Measurements from ENCODE around the gene RIN2. TPM values are rescaled to one million over a fixed set of nuclear protein-coding genes. Genes with fewer than 3 reads are reported as not detected.

The RIN2 gene
- total RNA-seq, 3 donors from 2014 or later (not counting 1 experiment from before 2014, with no cell fraction given) = 0.72 to 2.7 (median 2.7) TPM

DNA sequence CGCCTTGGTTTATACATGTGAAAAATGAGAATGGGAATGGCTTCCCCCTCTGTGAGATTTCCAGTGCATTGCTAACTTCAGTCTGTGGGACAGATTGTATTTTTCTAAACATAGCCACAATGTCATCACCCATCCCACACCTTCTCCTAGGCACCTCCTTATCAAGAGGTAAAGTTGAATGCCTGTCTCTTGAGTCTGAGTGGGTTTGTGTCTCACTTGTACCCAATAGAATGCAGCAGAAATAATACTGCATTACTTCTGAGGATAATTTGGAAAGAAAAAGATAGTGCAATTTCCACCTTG lies 27.9 kb downstream of the RIN2 start:
- DNase-seq (no peak), ATAC-seq (no peak)
- WGBS (ENCODE audit: insufficient coverage) = 75% methylated on average over 1 of the region's 1 CpG
- Mint-ChIP-seq H3K27ac (no peak overlapping the region), H3K4me1 (peaks cover 0 to 6% of the 10 kb centered on the region in 2 donors), H3K9me3 (no peaks in the 10 kb centered on the region), H3K27me3 (ENCODE audit: low read depth in 2 of 2) (peaks cover 9 to 18% of the 10 kb centered on the region in 2 donors), H3K36me3 (no peaks in the 10 kb centered on the region), H3K4me3 (no peak overlapping the region)
- Histone ChIP-seq H3K9me3 (ENCODE audit: control insufficient read depth, insufficient read depth, low read length) (no peaks in the 10 kb centered on the region), H3K27ac (ENCODE audit: low read length) (no peak overlapping the region), H3K36me3 (ENCODE audit: control insufficient read depth, insufficient read depth, low read length) (no peaks in the 10 kb centered on the region), H3K4me1 (ENCODE audit: control insufficient read depth, insufficient read depth, low read length) (no peaks in the 10 kb centered on the region), H3K4me3 (ENCODE audit: low read length) (no peak overlapping the region), H3K27me3 (ENCODE audit: control insufficient read depth, insufficient read depth, low read length) (no peaks in the 10 kb centered on the region)
- intact Hi-C loops (cut with micrococcal nuclease) = loop anchor here (1.0 kb wide), 1 partner anchor 209 kb away; no protein-coding TSS in a partner anchor
- no peak for TF ChIP-seq CTCF (IDR thresholded peaks at IDR 0.05)

DNA sequence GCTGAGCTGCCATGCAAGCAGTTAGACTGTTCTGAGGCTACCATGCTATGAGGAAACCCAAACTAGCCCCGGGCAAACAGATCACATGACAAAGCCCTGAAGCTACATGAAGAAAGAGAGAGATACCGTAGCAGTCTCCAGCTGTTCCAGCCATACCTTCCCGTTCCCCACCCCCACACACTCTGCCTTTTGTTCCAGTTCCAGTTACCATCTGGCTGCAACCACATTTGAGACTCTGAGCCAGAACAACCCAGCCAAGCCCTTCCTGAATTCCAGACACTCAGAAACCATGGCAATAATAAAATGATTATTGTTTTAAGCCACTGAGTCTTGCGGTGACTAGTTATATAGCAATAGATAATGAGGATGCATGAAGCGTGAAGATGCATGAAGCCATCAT lies 28.3 kb downstream of the RIN2 start:
- Histone ChIP-seq H3K27me3 (ENCODE audit: control insufficient read depth, insufficient read depth, low read length) (no peaks in the 10 kb centered on the region), H3K4me3 (ENCODE audit: low read length) (no peak overlapping the region), H3K4me1 (ENCODE audit: control insufficient read depth, insufficient read depth, low read length) (no peaks in the 10 kb centered on the region), H3K27ac (ENCODE audit: low read length) (no peak overlapping the region), H3K9me3 (ENCODE audit: control insufficient read depth, insufficient read depth, low read length) (no peaks in the 10 kb centered on the region), H3K36me3 (ENCODE audit: control insufficient read depth, insufficient read depth, low read length) (no peaks in the 10 kb centered on the region)
- Mint-ChIP-seq H3K27ac (no peak overlapping the region), H3K9me3 (no peaks in the 10 kb centered on the region), H3K4me1 (peaks cover 0 to 6% of the 10 kb centered on the region in 2 donors), H3K4me3 (no peak overlapping the region), H3K27me3 (ENCODE audit: low read depth in 2 of 2) (peaks cover 9 to 18% of the 10 kb centered on the region in 2 donors), H3K36me3 (no peaks in the 10 kb centered on the region)
- TF ChIP-seq CTCF (IDR thresholded peaks at IDR 0.05) = no peak
- ATAC-seq (no peak), DNase-seq (no peak)
- intact Hi-C loops (cut with micrococcal nuclease) = no loop called here
- WGBS (ENCODE audit: insufficient coverage) = 67% methylated on average over 5 of the region's 5 CpGs

- peaks cover 9 to 20% of the 10 kb centered on the region in 2 donors for H3K27me3 Mint-ChIP-seq (ENCODE audit: low read depth in 2 of 2)
- no peaks in the 10 kb centered on the region for H3K36me3 ChIP-seq (ENCODE audit: control insufficient read depth, insufficient read depth, low read length)
- no peaks in the 10 kb centered on the region for H3K9me3 Mint-ChIP-seq
- H3K4me3 Mint-ChIP-seq = no peak overlapping the region
- H3K36me3 Mint-ChIP-seq = no peaks in the 10 kb centered on the region
- no peak for TF ChIP-seq CTCF (IDR thresholded peaks at IDR 0.05)
- WGBS (ENCODE audit: insufficient coverage) = 100% methylated on average over 3 of the region's 3 CpGs
- ATAC-seq = no peak
- H3K27me3 ChIP-seq (ENCODE audit: control insufficient read depth, insufficient read depth, low read length) = no peaks in the 10 kb centered on the region
- no peak overlapping the region for H3K4me3 ChIP-seq (ENCODE audit: low read length)
- intact Hi-C loops (cut with micrococcal nuclease) = no loop called here
- DNase-seq = no peak
- H3K27ac ChIP-seq (ENCODE audit: low read length) = no peak overlapping the region
- peaks cover 0 to 6% of the 10 kb centered on the region in 2 donors for H3K4me1 Mint-ChIP-seq
- no peak overlapping the region for H3K27ac Mint-ChIP-seq
- no peaks in the 10 kb centered on the region for H3K4me1 ChIP-seq (ENCODE audit: control insufficient read depth, insufficient read depth, low read length)
- H3K9me3 ChIP-seq (ENCODE audit: control insufficient read depth, insufficient read depth, low read length) = no peaks in the 10 kb centered on the region
Measured at GRCh38 chr20:19787366-19787765, 29.3 kb downstream of the RIN2 start.

DNA sequence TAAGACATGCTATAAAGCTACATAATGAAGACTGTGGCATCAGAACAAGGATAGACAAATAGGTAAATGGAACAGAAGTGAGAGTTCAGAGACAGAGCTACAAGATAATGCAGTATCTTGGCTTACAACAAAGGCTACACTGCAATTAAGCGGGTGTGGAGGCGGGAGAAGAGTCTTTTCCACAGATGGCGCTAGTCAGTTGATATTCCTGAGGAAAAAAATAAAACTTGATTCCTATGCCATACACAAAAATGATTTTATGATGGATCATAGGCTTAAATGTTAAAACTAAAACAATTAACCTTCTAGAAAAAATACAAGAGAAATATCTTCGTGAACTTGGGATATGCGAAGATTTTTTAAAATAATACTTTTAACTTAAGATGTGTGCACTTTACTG lies 31.0 kb downstream of the RIN2 start:
- no peak overlapping the region for H3K4me3 ChIP-seq (ENCODE audit: low read length)
- H3K9me3 ChIP-seq (ENCODE audit: control insufficient read depth, insufficient read depth, low read length) = no peaks in the 10 kb centered on the region
- no peak overlapping the region for H3K27ac ChIP-seq (ENCODE audit: low read length)
- no peaks in the 10 kb centered on the region for H3K4me1 ChIP-seq (ENCODE audit: control insufficient read depth, insufficient read depth, low read length)
- H3K36me3 ChIP-seq (ENCODE audit: control insufficient read depth, insufficient read depth, low read length) = no peaks in the 10 kb centered on the region
- WGBS (ENCODE audit: insufficient coverage) = 96% methylated on average over 2 of the region's 5 CpGs
- Mint-ChIP-seq H3K4me1 (peaks cover 0 to 6% of the 10 kb centered on the region in 2 donors), H3K27ac (no peak overlapping the region), H3K9me3 (no peaks in the 10 kb centered on the region), H3K36me3 (no peaks in the 10 kb centered on the region), H3K27me3 (ENCODE audit: low read depth in 2 of 2) (peaks cover 9 to 28% of the 10 kb centered on the region in 2 donors), H3K4me3 (no peak overlapping the region)
- no peak for TF ChIP-seq CTCF (IDR thresholded peaks at IDR 0.05)
- intact Hi-C loops (cut with micrococcal nuclease) = no loop called here
- no peaks in the 10 kb centered on the region for H3K27me3 ChIP-seq (ENCODE audit: control insufficient read depth, insufficient read depth, low read length)
- DNase-seq (no peak), ATAC-seq (no peak)

All from natural killer cell (primary cell).